GM12874 (cell line): Measurements from ENCODE around the gene PKD2L2.

Experiments
- CTCF ChIP-seq: IDR thresholded peaks from 2 replicates; pipeline ENCODE4 v1.5.1; 2011; ENCODE audit warnings: low read depth, mild to moderate bottlenecking, control low read depth, low read length, moderate library complexity; ENCODE audit not compliant: insufficient read depth

Gene PKD2L2

GRCh38 chr5:137890845-137891244 is 1.6 kb downstream of the PKD2L2 start:
- no peak for TF ChIP-seq CTCF

- TF ChIP-seq CTCF: no peak
Measured at GRCh38 chr5:137891849-137892248, 2.6 kb downstream of the PKD2L2 start.

- no peak for TF ChIP-seq CTCF
Measured at GRCh38 chr5:137894586-137894985, 5.3 kb downstream of the PKD2L2 start.

- TF ChIP-seq CTCF: no peak
Measured at GRCh38 chr5:137896560-137896959, 7.3 kb downstream of the PKD2L2 start.

- TF ChIP-seq CTCF: no peak
Measured at GRCh38 chr5:137899493-137899892, 10.2 kb downstream of the PKD2L2 start.

- TF ChIP-seq CTCF: no peak
Measured at GRCh38 chr5:137901011-137901817, 12.0 kb downstream of the PKD2L2 start.

GRCh38 chr5:137902408-137903133 is 13.3 kb downstream of the PKD2L2 start:
- no peak for TF ChIP-seq CTCF
